Lung (tissue), 12 donors: Measurements from ENCODE around the gene DMRT1. TPM values are rescaled to one million over a fixed set of nuclear protein-coding genes. Genes with fewer than 3 reads are reported as not detected.
"Not testable (repeated sequence)": the region's sequence is repeated elsewhere in the genome, so short reads cannot be mapped to it uniquely, and the experiment has no call there.

Source experiments
- ATAC-seq: fragments of 200-7000 bp; cut with Tn5 transposase; one replicate; pipeline ENCODE4 v1.9.1; 2020; ENCODE audit warnings: moderate number of reproducible peaks; ENCODE audit not compliant: insufficient read depth, low FRiP score
- DNase-seq, 3 donors: peaks; one replicate each; pipeline ENCODE4 v3.0.0-alpha.2; 2013 to 2017
- H3K27ac ChIP-seq, 2 donors: one replicate each; pipeline ENCODE4 v1.5.1; 2013; ENCODE audit warnings: mild to moderate bottlenecking in 2 of 2, moderate library complexity in 2 of 2, control low read depth in 1 of 2, inconsistent platforms in 1 of 2, low read depth in 1 of 2, low read length in 1 of 2
- H3K27me3 ChIP-seq, 3 donors: one replicate each; pipeline ENCODE4 v1.5.1; 2013; ENCODE audit warnings: low read length in 2 of 3; ENCODE audit not compliant: control insufficient read depth in 3 of 3, insufficient read depth in 3 of 3
- H3K36me3 ChIP-seq, 4 donors: one replicate each; pipeline ENCODE4 v1.5.1; 2013; ENCODE audit warnings: low read length in 4 of 4, mild to moderate bottlenecking in 1 of 4, moderate library complexity in 1 of 4; ENCODE audit not compliant: control insufficient read depth in 4 of 4, insufficient read depth in 4 of 4
- H3K4me1 ChIP-seq, 5 donors: one replicate each; pipeline ENCODE4 v1.5.1; 2013; ENCODE audit warnings: low read length in 5 of 5, mild to moderate bottlenecking in 2 of 5, moderate library complexity in 1 of 5; ENCODE audit not compliant: control insufficient read depth in 5 of 5, insufficient read depth in 5 of 5
- H3K4me3 ChIP-seq: one replicate; pipeline ENCODE4 v1.5.1; 2013; ENCODE audit warnings: mild to moderate bottlenecking, control low read depth, moderate library complexity
- H3K9ac ChIP-seq, 2 donors: one replicate each; pipeline ENCODE4 v1.5.1; 2013; ENCODE audit warnings: low read length in 2 of 2, control low read depth in 1 of 2; ENCODE audit not compliant: insufficient read depth in 1 of 2
- H3K9me3 ChIP-seq, 4 donors: one replicate each; pipeline ENCODE4 v1.5.1; 2013; ENCODE audit warnings: low read length in 3 of 4, mild to moderate bottlenecking in 1 of 4, moderate library complexity in 1 of 4; ENCODE audit not compliant: control insufficient read depth in 4 of 4, insufficient read depth in 3 of 4
- WGBS, 2 donors: extraction: QIAGEN DNeasy Blood & Tissue Kit; methylation state at CpG; one replicate each; pipeline ENCODE4 v1.1.7; 2013; 5-methylcytosine and 5-hydroxymethylcytosine counted together
- polyA plus RNA-seq, 2 donors: library from polyadenylated mRNA; stranded (reverse); fragments of 200-250 nt; gene quantifications; one replicate each; pipeline ENCODE4 v1.2.1, GENCODE V29; 2013
- total RNA-seq, 2 donors: library from RNA; depleted of rRNA in 1 of 2; stranded (reverse); fragments of >200 nt in 1 of 2; gene quantifications; one replicate each; pipeline ENCODE4 v1.2.1, GENCODE V29; 2014 to 2021
- TF ChIP-seq, protein P1 (sequence below): IDR thresholded peaks from 2 replicates; pipeline ENCODE4 v1.5.1; 2012; ENCODE audit warnings: mild to moderate bottlenecking; ENCODE audit errors: control extremely low read depth, extremely low read depth
- donor health status: control.
- donor health status: control.
- donor health status: Bipolar disorder and iron deficiency.
- donor health status: healthy.
- donor health status: DM: yes; HTN: yes; CAD: no.

The DMRT1 gene
- total and polyA plus RNA-seq, 4 donors = not detected

DNA sequence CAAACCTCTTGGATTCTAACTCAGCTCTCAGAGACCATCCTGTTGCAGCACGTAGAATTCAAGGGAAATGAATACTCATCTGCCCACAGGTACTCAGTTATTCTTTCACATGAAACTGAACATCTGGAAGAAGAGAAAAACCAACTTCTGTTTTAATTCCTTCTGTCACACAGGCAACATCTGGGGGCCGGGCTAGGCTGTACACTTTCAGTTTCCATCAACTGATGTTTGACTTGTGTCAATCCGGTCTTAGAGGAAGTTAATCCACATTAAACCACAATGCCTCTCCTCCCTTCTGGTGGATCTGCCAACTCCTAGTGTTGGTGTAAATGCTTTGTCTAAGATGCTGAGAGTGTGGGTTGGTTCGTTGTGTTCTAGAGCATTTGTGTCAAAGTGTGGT lies 152.5 kb downstream of the DMRT1 start:
- WGBS, 2 donors = 52 to 60% methylated on average over 4 of the region's 4 CpGs
- ATAC-seq (no peak), DNase-seq (no peak)
- no peak overlapping the region for H3K27ac ChIP-seq
- no peak overlapping the region for H3K4me3 ChIP-seq
- H3K4me1 ChIP-seq = peaks cover 0 to 2% (median 0%) of the 10 kb centered on the region in 5 donors
- TF ChIP-seq, protein P1, sequence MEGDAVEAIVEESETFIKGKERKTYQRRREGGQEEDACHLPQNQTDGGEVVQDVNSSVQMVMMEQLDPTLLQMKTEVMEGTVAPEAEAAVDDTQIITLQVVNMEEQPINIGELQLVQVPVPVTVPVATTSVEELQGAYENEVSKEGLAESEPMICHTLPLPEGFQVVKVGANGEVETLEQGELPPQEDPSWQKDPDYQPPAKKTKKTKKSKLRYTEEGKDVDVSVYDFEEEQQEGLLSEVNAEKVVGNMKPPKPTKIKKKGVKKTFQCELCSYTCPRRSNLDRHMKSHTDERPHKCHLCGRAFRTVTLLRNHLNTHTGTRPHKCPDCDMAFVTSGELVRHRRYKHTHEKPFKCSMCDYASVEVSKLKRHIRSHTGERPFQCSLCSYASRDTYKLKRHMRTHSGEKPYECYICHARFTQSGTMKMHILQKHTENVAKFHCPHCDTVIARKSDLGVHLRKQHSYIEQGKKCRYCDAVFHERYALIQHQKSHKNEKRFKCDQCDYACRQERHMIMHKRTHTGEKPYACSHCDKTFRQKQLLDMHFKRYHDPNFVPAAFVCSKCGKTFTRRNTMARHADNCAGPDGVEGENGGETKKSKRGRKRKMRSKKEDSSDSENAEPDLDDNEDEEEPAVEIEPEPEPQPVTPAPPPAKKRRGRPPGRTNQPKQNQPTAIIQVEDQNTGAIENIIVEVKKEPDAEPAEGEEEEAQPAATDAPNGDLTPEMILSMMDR = no peak
- no peaks in the 10 kb centered on the region for H3K9me3 ChIP-seq
- peaks cover 0 to 18% (median 15%) of the 10 kb centered on the region in 3 donors for H3K27me3 ChIP-seq
- no peaks in the 10 kb centered on the region for H3K36me3 ChIP-seq
- no peak overlapping the region for H3K9ac ChIP-seq

GRCh38 chr9:995192-995591 lies 153.7 kb downstream of the DMRT1 start:
- Histone ChIP-seq H3K9ac (no peak overlapping the region), H3K9me3 (no peaks in the 10 kb centered on the region), H3K4me3 (no peak overlapping the region), H3K36me3 (no peaks in the 10 kb centered on the region), H3K27ac (no peak overlapping the region), H3K27me3 (peaks cover 0 to 13% (median 11%) of the 10 kb centered on the region in 3 donors), H3K4me1 (peaks cover 0 to 2% (median 0%) of the 10 kb centered on the region in 5 donors)
- DNase-seq = no peak
- no peak for ATAC-seq
- TF ChIP-seq, protein P1 = no peak
- 93 to 95% methylated on average over 4 of the region's 4 CpGs for whole genome bisulfite sequencing, 2 donors

DNA sequence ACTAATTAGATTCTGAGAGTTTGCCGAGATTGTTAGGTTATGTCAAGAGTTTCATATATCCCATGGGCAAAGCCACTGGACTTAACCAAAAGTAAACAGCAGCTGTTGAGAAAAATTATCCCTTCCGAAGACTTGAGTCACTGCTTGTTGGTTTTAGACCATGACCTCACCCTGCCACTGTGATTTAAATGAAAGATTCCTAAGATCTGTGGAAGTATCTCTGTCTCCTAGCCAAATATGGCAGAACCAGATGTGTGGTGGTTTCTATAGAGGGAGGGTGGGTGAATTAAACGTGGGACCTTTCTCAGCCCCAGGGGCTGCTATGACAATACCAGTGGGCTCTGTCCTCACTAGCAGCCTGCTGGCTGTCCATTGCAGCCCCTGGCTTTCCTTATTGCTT lies 154.3 kb downstream of the DMRT1 start:
- peaks cover 0 to 2% (median 0%) of the 10 kb centered on the region in 5 donors for H3K4me1 ChIP-seq
- TF ChIP-seq, protein P1 = no peak
- no peaks in the 10 kb centered on the region for H3K9me3 ChIP-seq
- no peaks in the 10 kb centered on the region for H3K36me3 ChIP-seq
- ATAC-seq (no peak), DNase-seq (no peak)
- WGBS, 2 donors = 41 to 71% methylated on average over 3 of the region's 3 CpGs
- no peak overlapping the region for H3K9ac ChIP-seq
- no peak overlapping the region for H3K27ac ChIP-seq
- H3K27me3 ChIP-seq = peaks cover 0 to 9% (median 6%) of the 10 kb centered on the region in 3 donors
- H3K4me3 ChIP-seq = no peak overlapping the region

- 69 to 76% methylated on average over 24 to 28 of the region's 55 CpGs for WGBS, 2 donors
These were observed 157.0 kb downstream of the DMRT1 start for GRCh38 chr9:998299-999110.

More at GRCh38 chr9:998299-999110, 157.0 kb downstream of the DMRT1 start:
- H3K9me3 ChIP-seq, H3K36me3 ChIP-seq, H3K4me1 ChIP-seq, H3K9ac ChIP-seq, H3K4me3 ChIP-seq, H3K27me3 ChIP-seq, H3K27ac ChIP-seq, DNase-seq, ATAC-seq: not testable (repeated sequence)
